GM21381 (cell line): Measurements from ENCODE around the gene PIK3C2G.

ENCODE experiments used
- ATAC-seq: cut with Tn5 transposase; IDR thresholded peaks from one replicate; pipeline ENCODE4 v1.9.1; 2021; ENCODE audit warnings: mild to moderate bottlenecking, moderate library complexity; ENCODE audit not compliant: unreplicated experiment

PIK3C2G gene

DNA sequence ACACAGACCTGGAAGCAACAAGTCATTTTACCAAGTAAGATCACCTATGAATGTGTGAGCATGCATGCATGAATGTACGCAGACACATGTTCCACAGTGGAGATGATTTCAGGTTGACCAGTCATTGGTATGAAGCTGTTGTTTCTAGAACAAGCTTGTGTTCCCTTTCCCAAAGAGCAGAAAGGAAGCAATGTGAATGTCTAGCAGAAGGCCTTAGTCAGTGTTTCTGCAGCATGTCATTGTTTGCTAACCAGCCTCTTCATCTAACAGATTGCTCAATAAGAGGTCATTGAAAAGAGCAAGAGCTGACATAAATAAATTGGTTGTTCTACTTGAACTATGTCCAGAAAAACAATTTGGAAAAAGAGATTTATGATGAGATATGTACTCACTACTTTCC is 285.1 kb downstream of the PIK3C2G start:
- ATAC-seq: no peak

- no peak for ATAC-seq
These were observed 288.3 kb downstream of the PIK3C2G start for GRCh38 chr12:18549598-18549997.

DNA sequence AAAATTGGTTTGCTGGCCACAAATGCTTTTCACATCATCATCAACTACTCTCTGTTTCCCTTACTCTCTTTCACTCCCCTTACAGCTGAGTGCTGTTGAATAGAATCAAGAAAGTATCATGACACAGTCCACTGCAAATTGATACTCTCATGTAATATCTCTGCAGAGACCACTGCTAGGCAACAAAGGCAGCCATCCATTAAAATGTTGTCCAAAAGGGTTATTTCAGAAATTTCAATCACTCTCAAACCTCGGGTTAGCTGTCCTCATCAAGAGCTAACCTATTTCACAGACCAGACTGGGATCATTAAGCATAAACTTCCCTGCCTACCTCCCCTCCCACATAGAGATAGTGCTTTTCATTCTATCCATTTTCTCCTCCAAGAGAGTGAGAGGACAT is 289.8 kb downstream of the PIK3C2G start:
- ATAC-seq: no peak

DNA sequence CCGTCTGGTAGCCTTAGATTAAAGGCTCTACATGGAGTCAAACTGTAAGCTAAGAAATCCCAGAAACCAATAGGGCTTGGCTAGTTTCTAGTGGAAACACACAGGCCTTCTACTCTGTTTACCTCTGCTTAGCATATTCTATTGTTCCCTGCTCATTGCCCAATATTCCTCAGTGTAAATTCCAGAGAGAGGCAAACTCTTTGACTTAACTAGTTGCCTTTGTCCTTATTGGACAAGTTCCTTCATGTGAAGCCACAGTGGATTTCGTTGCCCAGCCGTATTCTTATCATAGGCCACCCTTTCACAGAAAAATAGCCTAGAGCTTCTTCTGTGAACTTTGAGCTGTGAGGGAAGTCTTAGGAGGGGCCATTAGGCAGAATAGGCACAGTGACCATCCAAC is 290.4 kb downstream of the PIK3C2G start:
- ATAC-seq: no peak

GRCh38 chr12:18552829-18553228 is 291.5 kb downstream of the PIK3C2G start:
- no peak for ATAC-seq

GRCh38 chr12:18556161-18556560 is 294.8 kb downstream of the PIK3C2G start:
- no peak for ATAC-seq

DNA sequence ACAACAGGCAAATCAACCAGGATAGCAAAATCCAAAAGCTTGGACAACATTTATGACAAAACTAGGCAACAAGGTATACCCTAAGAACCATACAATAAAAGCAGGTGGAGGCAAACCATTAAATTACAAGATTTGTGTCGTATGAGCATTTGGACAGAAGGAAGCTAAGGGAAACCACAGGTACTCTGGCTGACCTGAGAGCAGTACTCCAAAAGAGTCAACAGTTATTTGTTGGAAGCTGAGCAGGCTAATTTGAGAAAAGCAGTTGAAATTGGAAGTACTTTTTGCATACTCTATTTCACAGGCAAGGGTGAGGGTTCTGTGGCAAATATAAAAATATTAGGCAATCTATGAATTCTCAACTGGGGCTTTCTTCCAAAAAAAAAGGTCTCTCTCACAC is 297.9 kb downstream of the PIK3C2G start:
- ATAC-seq: no peak

GRCh38 chr12:18562531-18562930 is 301.2 kb downstream of the PIK3C2G start:
- ATAC-seq: no peak

DNA sequence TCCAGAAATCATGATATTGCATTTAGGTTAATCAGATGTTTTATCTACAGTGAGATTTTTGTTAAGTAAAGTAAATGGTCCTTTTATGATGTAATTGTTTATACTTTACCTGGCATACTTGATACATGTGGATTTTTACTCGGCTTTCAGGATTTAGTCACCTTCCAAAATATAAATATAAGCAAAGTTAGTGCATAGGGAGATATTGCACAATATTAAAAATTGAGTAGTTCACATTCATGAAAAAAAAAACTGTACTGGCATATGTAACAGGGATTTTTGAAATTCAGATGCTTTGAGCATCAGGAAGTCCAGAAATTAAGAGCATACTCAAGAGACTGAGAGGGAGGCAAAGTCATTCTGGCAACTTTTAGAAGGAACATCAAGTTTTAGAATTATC is 303.0 kb downstream of the PIK3C2G start:
- no peak for ATAC-seq

GRCh38 chr12:18567787-18568186 is 306.5 kb downstream of the PIK3C2G start:
- no peak for ATAC-seq

DNA sequence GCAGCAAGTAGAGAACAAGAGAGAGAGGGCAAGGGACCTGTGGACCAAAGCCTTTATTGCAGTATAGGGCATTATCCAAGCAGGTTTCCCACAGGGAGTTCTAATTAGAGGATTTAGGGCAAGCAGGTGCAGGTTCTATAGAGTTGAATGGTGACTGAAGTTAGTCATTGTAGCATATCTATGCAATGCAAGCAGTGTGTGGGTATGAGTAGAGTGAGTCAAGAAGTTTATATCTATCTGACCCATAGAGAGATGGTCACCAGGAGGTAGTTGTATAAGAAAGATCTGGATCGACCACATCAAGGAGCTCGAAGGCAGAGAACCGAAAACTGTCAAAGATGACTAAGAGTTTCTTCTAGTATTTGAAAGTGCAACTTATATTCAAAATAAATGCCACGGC is 309.2 kb downstream of the PIK3C2G start:
- ATAC-seq: no peak

DNA sequence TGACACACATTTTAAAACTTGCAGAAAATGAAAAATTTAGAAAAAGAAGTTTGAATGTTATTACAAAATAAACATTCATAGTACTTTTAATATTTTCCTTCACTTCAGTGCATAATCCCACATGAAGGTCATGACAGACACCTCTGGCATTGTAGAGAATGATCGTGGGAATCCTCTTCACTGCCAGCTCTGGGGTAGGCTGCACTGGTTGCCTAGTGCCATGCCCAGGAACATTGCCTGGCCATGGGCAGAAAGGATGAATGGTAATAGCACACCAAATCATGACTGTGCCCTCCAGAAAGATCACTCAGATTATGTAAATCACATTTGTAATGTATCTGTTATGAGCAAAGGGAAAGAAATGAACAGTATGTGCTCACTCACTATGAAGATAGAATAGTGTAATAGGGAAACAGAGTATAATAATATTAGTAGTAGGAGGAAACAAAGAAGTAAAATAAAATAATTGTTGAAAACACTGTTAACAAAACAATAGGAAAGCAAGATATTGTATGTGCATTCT is 314.8 kb downstream of the PIK3C2G start:
- ATAC-seq: no peak

- ATAC-seq: no peak
These were observed 315.3 kb downstream of the PIK3C2G start for GRCh38 chr12:18576648-18577047.

DNA sequence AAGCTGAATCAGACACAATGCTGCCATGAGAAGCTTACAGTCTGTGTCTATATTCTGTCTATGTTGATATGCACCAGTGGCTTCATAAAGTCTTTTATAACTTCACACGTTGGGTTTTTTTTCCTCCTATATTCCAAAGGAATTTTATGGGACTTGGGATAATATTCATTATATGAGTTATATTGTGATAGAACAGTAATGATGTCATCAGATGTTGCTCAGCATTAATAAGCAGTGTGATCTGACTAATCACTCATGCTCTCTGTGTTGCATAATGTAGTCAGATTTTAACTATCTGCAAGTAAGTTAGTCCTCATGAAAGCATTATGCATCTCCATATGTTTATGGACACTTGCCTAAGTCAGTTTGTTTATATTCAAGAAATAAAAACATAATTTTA is 316.9 kb downstream of the PIK3C2G start:
- ATAC-seq: no peak

- no peak for ATAC-seq
These were observed 319.0 kb downstream of the PIK3C2G start for GRCh38 chr12:18580291-18580690.

- no peak for ATAC-seq
These were observed 319.4 kb downstream of the PIK3C2G start for GRCh38 chr12:18580706-18581105.

DNA sequence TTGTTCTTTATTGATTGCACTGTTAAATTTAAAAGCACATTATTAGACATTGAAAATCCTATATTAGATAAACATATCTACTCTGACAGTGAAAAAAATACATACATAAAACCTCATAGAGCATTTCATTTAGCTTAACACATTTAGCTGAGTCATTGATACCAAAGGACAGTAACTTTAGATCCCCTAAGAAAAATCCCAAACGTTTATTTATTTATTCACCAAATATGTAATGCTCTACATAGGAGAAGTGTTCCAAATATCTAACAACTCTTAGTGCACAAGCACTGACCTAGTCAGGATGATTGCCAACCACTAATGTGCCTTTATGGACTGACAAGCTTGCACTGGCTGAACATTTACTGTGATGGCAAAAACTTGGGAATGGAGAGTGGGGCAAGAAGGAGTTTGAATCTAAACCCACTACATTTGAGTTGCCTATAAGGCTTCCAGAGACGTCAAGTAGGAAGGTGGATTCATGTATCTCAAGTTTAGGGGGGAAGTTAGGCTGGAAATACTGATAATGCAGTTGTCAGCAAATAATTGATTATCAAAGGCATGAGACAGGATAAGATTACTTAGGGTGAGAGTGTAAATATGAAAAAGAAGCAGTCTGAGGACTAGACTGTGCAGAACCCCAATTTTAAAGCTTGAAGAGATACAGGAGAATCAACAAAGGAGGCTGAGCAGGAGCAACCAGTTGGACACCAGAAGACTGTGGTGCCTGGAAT is 320.1 kb downstream of the PIK3C2G start:
- no peak for ATAC-seq

DNA sequence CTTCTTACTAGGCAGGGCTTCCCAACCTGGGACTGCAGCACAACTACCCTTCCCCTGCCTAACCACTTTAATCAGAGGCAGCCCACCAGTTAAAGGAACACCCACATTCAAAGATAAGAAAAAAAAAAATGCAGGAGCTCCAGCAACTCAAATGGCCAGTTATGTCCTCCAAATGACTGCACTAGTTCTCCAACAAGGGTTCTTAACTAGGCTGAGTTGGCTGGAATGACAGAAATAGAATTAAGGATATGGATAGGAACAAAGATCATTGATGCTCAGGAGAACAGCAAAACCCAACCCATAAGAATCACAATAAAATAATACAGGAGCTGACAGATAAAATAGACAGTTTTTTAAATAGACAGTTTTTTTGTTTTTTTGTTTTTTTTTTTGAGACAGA is 322.3 kb downstream of the PIK3C2G start:
- ATAC-seq: no peak

- no peak for ATAC-seq
These were observed 325.3 kb downstream of the PIK3C2G start for GRCh38 chr12:18586581-18586980.

GRCh38 chr12:18589316-18589715 is 328.0 kb downstream of the PIK3C2G start:
- no peak for ATAC-seq

DNA sequence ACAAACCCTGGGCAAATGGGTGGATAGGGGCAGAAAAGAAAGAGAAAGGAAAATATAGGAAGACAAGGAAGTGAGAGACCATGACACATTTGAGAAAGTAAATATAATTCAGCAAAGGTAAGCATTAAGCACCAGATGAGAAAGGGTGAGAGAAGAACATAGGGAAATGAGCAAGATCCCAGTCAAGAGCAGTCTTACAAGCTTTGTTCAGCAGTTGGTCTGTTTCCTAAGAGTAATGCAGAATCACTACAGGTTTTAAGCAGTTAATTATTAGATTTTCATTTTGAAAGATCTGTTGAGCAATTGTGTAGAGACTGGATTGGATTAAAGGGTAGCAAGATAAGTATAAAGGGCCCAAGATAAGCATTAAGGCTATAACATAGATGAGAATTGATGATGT is 330.2 kb downstream of the PIK3C2G start:
- ATAC-seq: no peak

DNA sequence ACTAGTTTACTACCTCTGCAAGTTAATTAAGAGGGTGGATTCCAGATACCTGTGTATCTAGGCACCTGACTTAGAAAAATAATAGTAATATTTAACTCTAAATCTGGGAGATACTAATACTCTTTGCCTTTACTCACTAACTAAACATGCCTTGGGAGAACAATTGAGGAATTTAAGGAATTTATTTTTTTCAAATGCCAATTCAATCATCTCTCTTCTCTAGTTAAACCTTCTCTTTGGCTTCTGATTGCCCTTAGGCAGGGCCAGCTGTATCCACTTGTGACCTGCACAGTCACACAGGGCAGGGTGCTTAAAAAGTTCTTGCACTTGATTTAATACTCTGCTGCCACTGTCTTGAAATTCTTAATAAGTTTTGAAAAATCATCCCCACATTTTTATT is 334.1 kb downstream of the PIK3C2G start:
- no peak for ATAC-seq

DNA sequence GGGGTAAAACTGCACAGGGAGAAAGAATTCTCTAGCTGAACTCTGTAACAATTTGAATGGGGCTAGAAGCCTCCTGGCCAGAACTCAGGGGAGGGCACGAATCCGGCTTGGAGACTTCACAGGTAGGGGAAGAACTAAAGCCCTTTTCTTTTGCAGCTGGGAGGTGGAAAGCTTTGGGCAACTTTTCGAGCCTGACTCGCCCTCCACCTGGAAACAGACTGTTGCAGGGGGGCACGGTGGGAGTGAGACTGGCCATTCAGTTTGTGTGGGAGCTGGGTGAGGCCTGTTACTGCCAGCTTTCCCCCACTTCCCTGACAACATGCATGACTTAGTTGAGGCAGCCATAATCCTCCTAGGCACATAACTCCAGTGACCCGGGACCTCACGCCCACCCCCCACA is 340.6 kb downstream of the PIK3C2G start:
- ATAC-seq: no peak
